Hematopoietic multipotent progenitor cell treated with erythropoietin and hydrocortisone succinate and interleukin-3 and kit ligand, for 8 days (in vitro differentiated cells): ENCODE data around the gene PAM.

Experiments used
- DNase-seq: peaks from one replicate; pipeline ENCODE4 v3.0.0-alpha.2; 2015

PAM gene

GRCh38 chr5:103075442-103075841 lies 320.3 kb downstream of the PAM start:
- DNase-seq = no peak
